ENCODE measurements around the gene TCF23.
"Not testable (repeated sequence)": the region's sequence is repeated elsewhere in the genome, so short reads cannot be mapped to it uniquely, and the experiment has no call there.

Gene TCF23
- total RNA-seq: 0 reads per million in 2 donors

DNA sequence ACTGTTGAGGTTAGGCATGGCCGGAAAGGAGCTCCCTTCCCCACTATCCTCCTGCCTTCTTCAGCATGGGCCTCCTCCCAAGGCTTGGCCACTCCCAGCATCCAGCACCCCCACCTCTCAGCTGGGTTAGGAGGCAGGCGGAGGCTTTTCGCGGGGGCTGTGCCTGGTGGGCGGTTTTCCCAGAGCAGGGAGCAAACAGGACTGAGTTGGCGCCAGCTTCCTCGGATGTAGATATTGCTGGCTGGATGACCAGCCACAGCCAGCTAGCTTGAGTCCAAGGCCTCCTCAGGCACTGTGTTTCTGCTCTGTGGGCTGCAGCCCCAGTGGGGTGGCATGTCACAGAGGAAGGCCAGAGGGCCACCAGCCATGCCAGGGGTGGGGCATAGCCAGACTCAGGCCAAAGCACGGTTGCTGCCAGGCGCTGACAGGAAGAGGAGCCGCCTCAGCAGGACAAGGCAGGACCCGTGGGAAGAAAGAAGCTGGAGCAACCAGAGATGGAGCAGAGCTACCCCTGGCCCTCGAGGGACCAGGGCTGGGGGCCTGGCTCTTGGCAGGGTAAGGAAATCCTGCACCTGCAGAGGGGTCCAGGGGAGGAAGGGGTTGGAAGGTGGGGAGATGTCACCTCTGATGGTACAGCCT lies at the start of gene TCF23:
Gene TCF23, plus strand, starts transcription at position 204 of the 639 bp plus-strand sequence. Its CDS starts 130 bp downstream, at position 334.
- DNase-seq: no peak

DNA sequence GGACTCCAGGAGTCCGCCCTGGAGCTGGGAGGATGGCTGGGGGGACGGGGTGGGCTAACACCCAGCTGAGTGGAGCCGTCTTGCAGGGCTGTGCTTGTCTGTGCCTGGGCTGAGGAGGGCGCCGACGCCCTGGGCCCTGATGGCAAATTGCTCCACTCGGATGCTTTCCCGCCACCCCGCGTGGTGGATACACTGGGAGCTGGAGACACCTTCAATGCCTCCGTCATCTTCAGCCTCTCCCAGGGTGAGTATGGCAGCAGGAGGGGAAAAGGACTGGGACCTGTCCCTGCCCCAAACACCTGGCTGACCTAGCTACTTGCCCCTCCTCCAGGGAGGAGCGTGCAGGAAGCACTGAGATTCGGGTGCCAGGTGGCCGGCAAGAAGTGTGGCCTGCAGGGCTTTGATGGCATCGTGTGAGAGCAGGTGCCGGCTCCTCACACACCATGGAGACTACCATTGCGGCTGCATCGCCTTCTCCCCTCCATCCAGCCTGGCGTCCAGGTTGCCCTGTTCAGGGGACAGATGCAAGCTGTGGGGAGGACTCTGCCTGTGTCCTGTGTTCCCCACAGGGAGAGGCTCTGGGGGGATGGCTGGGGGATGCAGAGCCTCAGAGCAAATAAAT lies 49.4 kb upstream of the TCF23 start:
- no peak for DNase-seq

DNA sequence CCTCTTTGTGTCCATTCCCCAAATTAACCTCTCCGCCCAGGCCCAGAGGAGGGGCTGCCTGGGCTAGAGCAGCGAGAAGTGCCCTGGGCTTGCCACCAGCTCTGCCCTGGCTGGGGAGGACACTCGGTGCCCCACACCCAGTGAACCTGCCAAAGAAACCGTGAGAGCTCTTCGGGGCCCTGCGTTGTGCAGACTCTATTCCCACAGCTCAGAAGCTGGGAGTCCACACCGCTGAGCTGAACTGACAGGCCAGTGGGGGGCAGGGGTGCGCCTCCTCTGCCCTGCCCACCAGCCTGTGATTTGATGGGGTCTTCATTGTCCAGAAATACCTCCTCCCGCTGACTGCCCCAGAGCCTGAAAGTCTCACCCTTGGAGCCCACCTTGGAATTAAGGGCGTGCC lies 48.8 kb upstream of the TCF23 start:
- DNase-seq: no peak

DNA sequence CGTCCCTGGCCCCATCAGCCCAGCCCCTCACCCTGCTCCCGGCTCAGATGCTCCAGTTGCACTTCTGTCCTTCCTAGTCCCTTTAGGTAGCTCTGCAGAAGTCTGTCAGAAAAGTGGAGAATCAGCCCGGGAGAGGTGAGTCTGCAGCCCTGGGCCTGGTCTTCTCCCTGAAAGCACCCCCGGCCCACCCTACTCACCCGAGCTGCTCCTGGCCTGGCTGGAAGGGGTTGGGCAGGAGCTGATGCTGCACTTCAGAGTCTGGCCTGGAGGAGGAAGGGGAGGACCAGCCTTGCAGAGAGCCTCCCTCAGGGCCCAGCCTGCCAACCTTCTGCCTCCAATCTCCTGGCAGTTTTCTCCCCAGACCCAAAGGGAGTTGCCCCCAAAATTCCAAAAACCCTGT lies 46.5 kb upstream of the TCF23 start:
- no peak for DNase-seq

DNA sequence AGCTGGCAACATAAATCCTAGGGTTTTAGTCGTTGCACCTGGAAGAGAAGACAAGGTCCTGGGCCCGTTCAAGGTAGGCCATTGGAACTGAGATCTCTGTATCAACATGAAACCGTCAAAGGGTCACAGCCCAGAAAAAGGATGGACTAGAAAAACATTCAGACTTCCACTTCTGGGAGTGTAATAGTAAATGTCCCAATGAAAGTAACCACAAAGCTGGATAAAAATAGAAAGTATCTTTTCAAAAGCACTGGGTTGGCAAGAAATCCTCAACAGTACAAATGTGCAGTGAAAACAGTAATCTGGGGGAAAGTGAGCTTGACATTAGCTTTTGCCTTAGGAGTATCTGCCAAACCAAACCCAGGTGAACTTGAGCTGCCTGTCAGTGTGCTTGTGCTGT lies 42.8 kb upstream of the TCF23 start:
- no peak for DNase-seq

DNA sequence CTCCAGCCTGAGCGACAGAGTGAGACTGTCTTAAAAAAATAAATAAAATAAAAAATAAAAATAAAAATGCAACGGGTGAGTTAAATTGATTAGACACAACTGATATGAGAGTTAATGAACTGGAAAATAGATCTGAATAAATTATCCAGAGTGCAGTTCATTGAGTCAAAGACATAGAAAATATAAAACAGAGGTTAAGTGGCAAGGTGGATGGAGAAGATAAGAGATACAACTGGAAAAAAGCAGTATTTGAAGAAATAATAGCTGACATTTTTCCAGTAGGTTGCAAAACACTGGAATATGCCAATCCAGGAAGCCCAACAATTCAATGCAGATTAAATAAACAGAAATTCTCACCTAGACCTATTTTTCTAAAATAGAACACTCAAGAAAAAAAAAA lies 40.6 kb upstream of the TCF23 start:
- DNase-seq: no peak

DNA sequence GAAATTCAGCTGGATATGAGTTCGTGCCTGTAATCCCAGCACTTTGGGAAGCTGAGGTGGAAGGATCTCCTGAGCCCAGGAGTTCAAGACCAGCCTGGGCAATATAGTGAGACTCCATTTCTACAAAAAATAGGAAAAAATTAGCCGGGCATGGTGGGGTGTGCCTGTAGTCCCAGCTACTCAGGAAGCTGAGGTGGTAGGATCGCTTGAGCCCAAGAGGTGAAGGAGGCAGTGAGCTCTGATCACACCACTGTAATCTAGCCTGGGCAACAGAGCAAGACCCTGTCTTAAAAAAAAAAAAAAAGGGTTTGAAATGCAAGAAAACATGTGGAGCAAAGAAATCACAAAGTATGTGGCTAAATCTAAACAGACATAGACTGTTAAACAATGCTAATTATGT lies 39.7 kb upstream of the TCF23 start:
- no peak for DNase-seq

DNA sequence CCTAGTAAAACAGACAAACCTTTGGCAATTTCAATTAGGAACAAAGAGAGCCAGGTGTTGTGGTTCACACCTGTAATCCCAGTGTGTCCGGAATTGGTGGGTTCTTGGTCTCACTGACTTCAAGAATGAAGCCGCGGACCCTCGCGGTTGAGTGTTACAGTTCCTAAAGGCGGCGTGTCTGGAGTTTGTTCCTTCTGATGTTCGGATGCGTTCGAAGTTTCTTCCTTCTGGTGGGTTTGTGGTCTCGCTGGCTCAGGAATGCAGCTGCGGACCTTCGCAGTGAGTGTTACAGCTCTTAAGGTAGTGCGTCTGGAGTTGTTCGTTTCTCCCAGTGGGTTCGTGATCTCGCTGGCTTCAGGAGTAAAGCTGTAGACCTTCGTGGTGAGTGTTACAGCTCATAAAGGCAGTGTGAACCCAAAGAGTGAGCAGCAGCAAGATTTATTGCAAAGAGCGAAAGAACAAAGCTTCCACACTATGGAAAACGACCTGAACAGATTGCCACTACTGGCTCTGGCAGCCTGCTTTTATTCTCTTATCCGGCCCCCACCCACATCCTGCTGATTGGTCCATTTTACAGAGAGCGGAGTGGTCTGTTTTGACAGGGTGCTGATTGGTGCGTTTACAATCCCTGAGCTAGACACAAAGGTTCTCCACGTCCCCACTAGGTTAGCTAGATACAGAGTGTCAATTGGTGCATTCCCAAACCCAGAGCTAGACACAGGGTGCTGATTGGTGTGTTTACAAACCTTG lies 38.0 kb upstream of the TCF23 start:
- not testable (repeated sequence) for DNase-seq

DNA sequence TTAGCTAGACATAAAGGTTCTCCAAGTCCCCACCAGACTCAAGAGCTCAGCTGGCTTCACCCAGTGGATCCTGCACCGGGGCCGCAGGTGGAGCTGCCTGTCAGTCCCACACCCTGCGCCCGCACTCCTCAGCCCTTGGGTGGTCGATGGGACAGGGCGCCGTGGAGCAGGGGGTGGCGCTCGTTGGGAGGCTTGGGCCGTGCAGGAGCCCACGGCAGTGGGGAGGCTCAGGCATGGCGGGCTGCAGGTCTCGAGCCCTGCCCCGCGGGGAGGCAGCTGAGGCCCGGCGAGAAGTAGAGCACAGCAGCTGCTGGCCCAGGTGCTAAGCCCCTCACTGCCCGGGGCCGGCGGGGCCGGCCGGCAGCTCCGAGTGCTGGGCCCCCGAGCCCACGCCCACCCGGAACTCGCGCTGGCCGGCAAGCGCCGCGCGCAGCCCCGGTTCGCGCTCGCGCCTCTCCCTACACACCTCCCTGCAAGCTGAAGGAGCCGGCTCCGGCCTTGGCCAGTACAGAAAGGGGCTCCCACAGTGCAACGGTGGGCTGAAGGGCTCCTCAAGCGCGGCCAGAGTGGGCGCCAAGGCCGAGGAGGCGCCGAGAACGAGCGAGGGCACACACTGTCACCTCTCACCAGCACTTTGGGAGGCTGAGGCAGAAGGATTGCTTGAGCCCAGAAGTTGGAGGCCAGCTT lies 37.3 kb upstream of the TCF23 start:
- DNase-seq: not testable (repeated sequence)

DNA sequence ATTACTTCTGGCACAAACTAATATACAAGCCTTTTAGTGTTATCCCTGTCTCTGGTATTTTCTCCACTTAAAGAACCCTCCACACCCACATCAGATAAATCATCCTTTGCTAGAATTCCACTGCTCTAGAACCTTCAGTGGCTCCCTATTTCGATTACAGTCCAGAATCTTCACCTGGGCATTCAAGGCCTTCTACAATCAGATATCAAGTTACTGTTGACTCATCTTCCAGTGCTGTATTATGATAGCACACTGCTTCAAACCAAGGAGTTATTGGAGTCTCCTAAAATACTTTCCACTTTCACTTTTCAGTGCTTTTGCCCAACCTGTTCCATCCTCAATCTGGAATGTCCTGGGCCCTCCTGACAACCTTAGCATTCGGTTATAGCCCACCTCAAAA lies 33.3 kb upstream of the TCF23 start:
- DNase-seq: no peak

DNA sequence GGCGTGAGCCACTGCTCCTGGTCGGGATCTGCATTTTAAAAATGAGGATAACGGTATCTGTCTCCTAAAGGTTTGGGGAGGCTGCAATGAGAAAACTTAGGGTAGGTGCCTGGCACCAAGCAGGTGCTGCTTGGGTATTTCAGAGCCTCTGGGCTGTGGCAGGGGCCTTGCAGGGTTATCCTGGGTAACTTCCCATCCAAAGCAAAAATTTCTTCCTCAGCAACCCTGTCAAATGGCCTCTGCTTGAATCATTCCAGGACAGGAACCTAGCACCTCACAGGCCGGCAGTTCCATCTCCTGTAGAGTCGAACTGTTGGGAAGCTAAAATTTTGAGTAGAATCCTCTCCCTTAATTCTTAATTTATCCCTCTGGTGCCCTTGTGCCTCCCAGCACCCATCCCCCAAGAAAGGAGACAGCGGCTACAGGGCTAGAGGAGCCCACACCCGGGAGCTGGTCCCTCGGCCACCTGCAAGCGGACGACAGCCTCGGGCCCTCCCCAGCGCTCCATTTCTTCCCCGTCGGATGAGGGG lies 30.7 kb upstream of the TCF23 start:
- DNase-seq: no peak

DNA sequence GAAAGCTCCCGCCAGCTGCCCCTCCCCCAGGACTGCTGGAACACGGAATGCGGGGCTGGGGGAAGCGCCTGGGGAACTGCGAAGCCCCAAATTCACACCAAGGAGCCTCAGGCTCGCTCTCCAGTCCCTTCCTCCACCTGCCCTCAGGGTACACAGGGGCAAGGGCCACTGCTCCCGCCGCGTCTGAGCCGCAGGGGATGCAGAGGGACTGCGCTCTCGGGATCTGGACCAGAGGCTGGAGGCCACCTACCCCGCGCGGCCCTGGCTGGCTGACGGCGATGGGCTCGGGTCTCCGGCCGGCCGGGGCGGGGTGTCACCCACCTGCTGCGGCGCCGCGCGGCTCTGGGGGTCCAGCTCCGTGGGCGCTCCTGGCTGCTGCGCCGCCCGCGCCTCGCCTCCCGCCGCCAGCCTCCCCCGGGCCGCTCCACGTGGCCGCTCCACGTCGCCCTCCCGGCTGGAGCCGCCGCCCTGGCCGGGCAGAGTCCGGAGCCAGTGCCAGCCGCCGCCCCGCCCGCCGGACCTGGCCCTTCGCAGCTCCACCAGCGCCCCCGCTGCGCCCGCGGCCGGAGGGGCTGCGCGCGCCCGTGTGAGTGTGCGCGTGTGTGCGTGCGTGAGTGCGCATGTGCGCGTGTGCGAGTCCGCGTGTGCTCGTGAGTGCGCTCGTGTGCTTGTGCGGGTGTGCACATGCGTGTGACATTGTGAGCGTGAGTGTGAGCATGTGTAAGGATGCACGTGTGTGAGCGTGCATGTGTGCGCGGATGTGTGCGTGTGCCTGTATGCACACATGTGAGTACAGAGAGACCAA lies 30.1 kb upstream of the TCF23 start, which contains the start of gene CGREF1:
Gene CGREF1, minus strand, starts transcription at position 604 of the 805 bp plus-strand sequence. CDS start 14,762 bp downstream, outside the sequence.
- DNase-seq: no peak

DNA sequence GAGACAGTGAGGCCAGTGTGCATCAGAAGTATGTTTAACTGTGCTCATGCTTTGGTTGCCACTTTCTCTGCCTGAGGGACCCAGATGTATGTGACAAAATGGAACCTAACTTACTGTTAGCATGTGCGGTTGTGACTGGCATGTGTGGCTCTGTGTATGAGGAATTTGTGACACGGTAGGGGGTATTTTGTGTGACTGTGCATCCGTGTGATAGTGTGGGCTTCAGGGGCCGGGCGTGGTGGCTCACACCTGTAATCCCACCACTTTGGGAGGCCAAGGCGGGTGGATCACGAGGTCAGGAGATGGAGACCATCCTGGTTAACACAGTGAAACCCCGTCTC lies 29.5 kb upstream of the TCF23 start:
- not testable (repeated sequence) for DNase-seq

DNA sequence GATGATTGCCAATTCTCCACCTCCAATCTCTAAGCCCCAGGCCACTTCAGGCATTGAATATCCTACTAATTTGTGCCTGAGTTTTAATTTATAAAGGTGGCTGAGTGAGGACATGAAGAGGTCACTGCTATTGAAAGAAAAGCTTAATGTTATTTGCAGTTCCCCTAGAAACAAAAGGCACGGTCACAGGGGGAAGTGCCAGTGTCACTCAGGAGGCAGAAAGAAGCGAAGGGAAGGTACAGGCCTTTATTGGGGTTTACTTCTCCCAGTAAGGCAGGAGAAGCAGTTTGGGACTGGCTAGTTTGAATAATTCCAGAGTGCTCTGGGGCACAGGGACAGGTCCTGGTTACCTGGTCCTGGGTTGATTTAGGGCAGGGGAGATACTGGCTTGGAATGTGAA lies 26.9 kb upstream of the TCF23 start:
- no peak for DNase-seq

DNA sequence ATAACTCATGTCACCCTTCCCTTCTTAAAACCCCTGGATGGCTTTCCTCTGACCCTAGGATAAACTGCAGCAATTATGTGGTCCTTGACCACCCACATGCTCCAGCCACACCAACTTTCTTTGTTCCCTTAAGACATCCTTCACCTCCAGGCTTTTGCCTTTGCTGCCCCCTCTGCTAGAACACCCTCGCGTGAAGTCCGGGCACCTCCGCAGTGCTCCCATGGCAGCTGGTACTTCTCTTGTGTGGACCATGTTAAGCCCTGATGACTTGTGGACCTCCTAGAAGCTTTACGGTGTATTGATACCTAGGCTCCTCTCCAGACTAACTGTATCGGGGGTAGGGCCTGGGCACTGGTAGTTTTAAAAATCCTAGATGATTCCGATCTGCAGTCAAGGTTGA lies 26.0 kb upstream of the TCF23 start:
- DNase-seq: no peak

DNA sequence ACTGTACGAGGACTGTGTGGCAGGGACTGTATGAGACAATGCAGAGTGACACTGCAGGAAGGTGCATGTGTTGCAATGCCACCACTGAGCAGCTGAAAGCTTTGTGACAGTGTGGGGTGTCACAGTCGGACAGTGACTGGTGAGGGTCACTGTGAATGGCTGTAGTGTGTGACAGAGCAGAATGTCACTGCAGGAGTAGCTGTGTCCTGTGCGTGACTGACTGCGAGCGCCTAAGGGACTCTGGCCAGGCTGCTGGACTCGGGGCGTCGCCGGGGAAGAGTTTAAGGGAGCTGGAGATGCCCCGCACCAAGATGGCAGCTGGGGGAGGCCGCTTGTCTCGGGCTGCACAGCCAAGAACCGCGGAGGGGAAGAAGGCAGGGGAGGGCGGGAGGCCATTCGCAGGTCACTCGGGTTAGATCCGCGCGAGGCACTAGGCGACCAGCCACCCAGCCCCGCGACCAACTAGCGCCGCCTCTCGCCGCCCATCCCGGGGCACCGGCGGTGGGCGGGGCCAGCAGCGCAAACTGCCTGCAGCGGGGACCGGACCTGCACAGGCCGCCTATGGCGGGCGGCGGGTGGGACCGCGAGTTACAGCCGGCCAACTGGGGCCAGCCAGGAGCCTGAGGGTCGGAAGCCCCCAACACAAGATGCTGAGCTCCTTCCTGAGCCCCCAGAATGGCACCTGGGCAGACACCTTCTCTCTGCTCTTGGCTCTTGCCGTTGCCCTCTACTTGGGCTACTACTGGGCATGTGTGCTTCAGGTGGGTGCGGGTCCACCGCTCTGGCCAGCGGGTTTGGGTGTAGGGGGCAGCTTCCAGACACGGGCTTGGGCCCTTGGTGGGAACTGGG lies 25.3 kb upstream of the TCF23 start, which contains the start of gene ABHD1:
Gene ABHD1, plus strand, starts transcription at position 514 of the 849 bp plus-strand sequence. Its CDS starts 134 bp downstream, at position 648.
- DNase-seq: peak; percentile 63

DNA sequence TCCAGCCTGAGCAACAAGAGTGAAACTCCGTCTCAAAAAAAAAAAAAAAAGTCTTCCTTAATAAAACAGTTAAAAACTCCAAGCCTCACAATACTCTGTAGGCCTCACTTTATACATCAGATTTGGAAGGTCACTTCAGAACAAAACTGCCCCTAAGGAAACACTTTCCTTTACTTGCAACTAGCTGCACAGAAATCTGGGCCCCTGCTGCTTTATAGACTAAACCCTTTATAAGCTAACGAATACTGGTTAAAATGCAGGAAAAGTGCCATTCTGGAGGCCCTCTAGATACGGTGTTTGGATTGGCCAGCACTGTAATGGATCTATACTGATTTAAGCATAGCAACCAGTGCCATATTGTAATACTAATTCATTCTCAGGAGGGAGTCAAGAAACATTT lies 23.7 kb upstream of the TCF23 start:
- no peak for DNase-seq

DNA sequence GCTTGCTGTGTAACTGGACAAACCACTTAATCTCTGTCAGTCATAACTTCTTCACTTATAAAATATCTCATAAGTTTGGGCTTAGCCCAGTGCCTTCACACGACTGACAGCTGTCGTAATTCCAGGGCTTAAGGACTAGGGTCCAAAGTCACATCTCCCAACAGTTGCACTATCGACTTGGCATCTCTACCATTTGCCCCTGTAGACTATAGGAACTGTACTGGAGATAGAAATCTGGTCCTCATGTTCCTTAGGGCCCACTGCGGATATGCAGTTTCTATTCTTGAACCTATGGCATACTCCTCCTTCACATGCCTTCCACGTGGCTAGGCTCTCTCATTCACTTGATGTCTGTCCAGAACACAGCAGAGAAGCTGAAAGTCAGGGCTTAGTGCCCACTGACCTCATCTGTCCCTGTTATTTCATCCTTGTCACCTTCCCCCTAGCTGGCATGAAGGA lies 22.5 kb upstream of the TCF23 start:
- DNase-seq: no peak

DNA sequence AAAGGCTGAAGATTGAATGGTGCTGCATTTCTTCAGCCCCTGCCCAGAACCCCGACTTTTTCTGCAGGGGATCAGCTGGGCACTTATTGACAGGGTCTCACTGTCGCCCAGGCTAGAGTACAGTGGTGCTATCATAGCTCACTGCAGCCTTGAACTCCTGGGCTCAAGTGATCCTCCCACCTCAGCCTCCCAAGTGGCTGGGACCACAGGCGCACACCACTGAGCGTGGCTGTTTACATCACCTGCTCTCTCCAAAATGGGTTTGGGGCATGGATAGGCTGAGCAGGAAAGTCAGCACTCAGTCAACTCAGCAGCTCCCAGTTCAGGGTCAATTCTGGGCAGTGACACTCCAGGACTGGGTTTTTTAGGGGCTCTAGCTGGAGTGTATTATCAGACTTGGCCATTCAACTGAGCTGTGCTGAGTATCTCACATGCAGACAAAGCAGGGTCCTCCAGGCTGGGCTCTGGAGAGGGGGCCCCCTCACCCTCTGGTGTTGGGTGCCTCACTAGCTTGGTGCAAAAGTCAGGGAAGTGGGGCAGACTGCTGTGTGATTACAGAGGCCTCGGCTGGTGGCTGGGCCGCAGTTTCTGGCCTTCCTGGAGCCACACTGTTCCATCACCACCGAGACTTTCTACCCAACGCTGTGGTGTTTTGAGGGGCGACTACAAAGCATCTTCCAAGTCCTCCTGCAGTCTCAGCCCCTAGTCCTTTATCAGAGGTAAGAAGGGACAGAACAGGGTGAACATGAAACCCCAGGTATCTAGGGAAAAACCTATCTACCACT lies 20.7 kb upstream of the TCF23 start:
- no peak for DNase-seq
